NCI-H187 (cell line): ENCODE data around the gene MAP7.

ENCODE experiments used
- DNase-seq, 2 experiments: peaks; one replicate each; lab custom pipeline; 2025; lab: John Stamatoyannopoulos, UW

Gene MAP7

GRCh38 chr6:136529710-136530109 lies 20.5 kb downstream of the MAP7 start:
- DNase-seq, result no peak

GRCh38 chr6:136528477-136528876 lies 21.7 kb downstream of the MAP7 start:
- no peak for DNase-seq

- DNase-seq, result no peak
Measured at GRCh38 chr6:136527831-136528230, 22.4 kb downstream of the MAP7 start.

DNA sequence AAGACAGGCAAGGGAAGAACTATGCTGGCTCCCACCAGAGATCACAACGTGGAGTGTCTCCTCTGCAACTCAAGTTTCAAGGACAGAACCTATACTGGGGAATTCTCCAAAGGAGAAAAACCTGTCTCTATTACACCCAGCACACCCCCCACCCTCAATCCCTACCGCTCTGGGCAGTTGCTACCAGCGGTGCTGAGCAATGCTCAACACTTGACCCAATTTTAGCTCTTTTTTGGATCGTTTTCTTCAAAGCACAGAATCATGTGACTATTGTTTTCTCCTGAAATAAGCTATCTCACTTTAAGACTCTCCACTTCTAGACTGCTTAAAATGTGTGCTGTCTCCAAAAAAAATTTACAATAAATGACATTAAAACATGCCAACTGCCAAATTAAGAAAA lies 23.3 kb downstream of the MAP7 start:
- no peak for DNase-seq

GRCh38 chr6:136526196-136526930 lies 23.9 kb downstream of the MAP7 start:
- DNase-seq, result no peak

DNA sequence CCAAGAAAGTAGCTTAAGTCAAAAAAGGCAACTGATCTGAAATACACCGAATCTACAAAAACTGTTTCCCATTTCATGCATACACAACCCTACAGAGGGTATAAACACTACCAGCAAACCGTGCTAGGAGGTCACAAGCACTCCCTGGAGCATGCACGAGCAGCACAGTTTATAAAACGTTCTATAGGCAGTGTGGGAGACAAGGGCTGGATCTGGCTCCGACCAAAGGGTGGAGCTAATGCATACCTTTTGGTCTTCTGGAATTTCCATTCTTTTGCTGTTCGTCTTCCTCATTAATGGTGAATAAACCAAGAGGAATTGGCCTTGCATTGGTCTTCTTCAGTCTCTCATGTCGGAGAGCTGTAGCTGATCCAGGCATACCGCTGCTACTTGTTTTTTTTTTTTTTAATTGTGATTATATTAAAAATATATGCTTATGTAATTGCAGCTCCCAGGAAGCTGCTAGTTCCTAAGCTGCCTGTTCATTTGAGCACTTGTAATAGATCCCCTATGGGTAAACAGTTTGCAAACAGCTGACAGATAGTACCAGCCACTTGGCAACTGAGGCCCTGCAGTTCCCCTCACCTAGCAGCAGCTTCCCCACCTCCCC lies 24.5 kb downstream of the MAP7 start:
- no peak for DNase-seq

DNA sequence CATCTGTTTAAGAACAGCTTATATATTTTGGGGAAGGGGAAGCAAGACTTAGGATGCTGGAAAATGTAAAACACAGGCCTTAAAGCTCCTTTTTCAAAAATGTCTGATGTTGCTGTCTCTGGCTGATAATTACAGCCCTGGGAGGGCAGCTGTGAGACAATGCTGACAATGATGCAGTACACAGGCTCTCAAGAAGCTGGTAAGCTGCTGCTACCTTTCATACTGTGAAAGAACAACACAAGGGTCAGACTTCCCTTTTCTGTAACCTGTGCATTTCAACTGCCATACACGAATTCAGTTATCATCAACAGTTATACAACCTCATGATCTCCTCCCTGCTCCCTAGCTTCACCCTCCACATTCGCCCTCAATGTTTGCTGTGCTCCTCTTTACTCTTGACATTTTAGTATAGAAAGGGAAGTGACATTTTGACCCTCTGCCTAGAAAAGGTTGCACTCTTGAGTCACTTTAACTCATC lies 25.2 kb downstream of the MAP7 start:
- no peak for DNase-seq

- no peak for DNase-seq
Measured at GRCh38 chr6:136524339-136524935, 25.8 kb downstream of the MAP7 start.

DNA sequence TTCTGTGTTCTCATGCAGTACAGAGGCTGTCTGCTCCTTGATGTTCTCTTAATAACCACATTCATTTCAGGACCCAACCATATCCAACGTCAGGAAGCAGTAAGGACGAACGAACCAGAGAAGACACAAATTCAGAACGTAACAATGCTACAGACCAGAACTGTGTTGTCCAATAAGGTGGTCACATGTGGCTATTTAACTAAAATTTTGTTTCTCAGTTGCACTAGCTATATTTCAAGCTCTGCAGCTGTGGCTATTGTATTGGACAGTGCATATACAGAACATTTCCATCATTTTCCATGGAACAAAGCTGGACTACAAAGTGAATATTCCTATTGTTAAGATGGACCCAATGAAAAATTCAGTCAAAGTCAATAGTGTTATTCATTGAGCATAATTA lies 27.0 kb downstream of the MAP7 start:
- no peak for DNase-seq

GRCh38 chr6:136522636-136523035 lies 27.6 kb downstream of the MAP7 start:
- DNase-seq, result no peak

DNA sequence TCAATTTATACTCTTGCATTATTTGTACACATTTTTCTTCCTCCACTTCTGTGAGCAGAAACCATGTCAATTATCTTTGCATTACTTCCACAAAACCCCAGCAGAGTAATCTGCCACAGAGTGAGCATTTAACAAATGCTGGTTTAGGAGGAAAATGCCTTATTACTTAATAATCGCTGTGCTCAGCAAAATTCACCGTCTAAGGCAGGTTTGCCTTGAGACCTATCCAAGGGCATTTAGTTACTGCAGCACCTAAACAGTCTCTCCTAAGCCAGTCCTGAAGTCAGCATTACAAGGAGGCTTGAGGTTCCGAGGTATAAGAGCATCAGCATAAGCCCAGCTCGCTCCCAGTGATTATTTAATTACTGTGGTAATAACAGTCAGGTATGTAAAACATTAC lies 28.3 kb downstream of the MAP7 start:
- no peak for DNase-seq

DNA sequence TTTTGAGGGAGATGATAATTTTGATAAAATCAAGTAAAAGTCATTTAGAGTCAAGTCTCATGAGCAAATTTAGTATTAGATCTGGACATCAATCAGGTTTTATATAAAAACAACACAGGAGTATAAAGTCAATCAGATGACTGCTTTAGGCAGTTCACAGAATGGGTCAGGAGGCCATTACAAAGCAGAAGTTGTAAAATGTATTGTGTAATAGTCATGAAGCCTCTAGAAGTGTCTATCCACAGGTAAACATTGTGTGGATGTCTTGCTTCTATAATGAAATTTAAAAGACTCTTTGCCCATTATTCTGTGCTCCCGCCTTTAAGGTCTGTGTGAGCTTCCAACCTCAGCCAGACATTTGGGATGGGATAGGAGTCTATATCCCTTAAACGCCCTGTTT lies 28.8 kb downstream of the MAP7 start:
- DNase-seq, result no peak

DNA sequence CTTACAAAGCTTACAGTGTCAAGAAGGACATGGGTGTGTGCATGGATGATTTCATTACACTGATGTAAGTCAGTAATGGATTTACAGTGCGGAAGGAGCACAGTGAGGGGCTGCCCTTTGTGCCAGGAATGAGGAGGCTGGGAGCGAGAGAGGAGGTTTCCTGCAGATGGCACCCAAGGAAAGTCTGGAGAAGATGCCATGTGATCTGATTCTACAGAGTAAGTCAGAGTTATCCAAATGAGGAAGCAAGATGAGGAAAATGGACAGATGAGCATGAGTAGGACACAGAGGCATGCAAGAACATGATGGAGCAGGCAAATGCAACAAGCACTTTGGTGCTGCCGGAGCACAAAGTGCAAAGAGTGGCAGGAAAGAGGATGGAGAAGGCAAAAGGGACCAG lies 29.7 kb downstream of the MAP7 start:
- DNase-seq, result no peak

DNA sequence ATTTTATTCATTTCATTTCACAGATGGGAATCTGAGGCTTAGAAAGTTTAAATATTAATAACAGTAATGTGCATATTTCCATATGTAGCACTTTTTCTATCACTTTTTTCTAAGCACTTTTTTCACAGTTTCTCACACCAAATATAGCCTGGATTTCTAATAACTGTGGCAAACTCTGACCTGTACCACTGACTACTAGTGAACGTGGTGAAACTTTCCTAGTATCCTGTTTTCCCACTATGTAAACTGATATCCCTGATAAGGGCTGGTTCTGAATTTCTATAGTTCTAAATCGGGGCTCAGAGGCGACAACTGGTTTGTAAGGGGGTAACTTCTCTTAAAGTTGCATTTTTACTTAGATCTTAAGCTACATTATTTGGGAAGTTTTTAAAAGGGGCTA lies 32.6 kb downstream of the MAP7 start:
- no peak for DNase-seq

GRCh38 chr6:136517002-136517401 lies 33.2 kb downstream of the MAP7 start:
- DNase-seq, result no peak

- no peak for DNase-seq
Measured at GRCh38 chr6:136514591-136514990, 35.6 kb downstream of the MAP7 start.

- no peak for DNase-seq
Measured at GRCh38 chr6:136511926-136512325, 38.3 kb downstream of the MAP7 start.

DNA sequence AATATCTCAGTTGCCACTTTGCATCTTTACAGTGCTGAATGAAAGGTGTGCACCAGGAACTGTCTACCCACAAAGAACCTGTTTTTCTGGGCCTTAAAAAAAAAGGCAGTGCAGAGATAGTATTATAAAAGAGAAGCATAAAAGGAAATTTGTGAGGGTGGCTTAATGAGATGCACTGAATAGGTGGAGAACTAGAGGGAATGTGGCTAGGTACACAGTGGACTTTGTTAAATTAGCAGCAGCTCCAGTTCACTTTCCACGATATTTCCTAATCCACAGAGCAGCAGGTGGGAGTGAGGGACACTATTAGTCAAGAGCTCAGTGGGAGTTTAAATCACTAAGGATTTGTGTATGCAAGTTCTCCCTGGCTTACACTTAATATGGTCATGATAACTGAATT lies 38.8 kb downstream of the MAP7 start:
- no peak for DNase-seq

GRCh38 chr6:136510782-136511181 lies 39.4 kb downstream of the MAP7 start:
- no peak for DNase-seq

DNA sequence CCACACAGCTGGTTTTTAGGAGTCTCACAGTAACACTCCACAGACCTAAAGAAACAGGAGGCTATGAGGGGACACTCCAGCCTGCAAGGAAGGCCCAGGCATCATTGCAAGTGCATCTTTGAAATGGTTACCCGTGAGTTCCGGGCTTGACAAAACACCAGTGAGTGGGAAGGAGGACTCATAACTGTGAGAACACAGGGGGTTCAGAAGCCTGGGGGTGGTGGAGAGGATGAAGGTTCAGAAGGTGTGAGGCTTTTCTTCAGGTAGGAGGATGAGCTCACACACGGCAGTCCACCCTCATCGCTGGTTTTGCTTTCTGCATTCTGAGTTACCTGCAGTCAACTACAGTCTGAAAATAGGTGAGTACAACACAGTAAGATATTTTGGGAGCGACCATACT lies 39.9 kb downstream of the MAP7 start:
- no peak for DNase-seq

DNA sequence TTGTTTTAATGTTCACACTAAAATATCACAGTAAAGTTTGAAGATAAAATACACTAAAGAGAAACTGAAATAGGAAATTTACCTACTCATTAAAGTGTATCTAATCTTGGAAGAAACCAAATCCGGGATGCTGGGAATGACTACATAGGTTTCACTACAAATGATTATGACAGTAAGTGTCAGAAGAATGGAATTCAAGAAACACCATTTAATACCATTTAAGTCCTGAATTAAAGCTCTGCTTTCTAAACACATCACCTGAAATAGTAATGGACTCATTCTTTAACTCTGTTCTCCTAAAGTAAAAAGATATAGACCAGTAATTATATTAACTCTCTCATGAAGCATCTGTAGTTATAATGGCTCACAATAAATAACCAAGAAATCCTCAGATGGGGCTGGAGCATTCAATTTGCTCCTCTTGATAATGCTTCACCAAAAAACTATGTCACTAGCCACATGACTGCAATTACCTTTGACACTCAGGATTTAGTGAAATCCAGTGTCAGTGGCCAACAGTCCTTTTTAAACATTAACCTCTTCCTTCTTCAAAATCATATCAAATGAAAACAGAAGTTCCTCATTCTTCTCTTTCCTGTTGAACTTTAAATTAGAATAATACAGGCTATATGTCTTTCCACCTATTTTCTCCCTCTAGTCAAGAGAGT lies 41.4 kb downstream of the MAP7 start:
- no peak for DNase-seq

- no peak for DNase-seq
Measured at GRCh38 chr6:136506124-136506799, 44.0 kb downstream of the MAP7 start.
